Sciatic nerve (tissue), 2 donors: Measurements from ENCODE around the gene DNMT3A. TPM values are rescaled to one million over a fixed set of nuclear protein-coding genes. Genes with fewer than 3 reads are reported as not detected.
A peak's percentile ranks its signal among the peaks of the same experiment; 100 is the strongest.
"Not testable (repeated sequence)": the region's sequence is repeated elsewhere in the genome, so short reads cannot be mapped to it uniquely, and the experiment has no call there.

Experiments used
- ATAC-seq: fragments of 200-7000 bp; cut with Tn5 transposase; one replicate; pipeline ENCODE4 v1.9.1; 2020; ENCODE audit warnings: mild to moderate bottlenecking, moderate library complexity
- DNase-seq: peaks from one replicate; pipeline ENCODE4 v3.0.0-alpha.2; 2020; ENCODE audit warnings: low spot score
- intact Hi-C: fragments of 100-400 bp; cut with DNase I; formaldehyde crosslinking; loops from one replicate; pipeline ENCODE4 v1.14.2; 2022
- total RNA-seq: library from RNA; stranded (reverse); fragmentation: NEBNext Ultra II Directional; extraction: Animal tissue kit (Norgen Biotek cat#: 25700); gene quantifications from one replicate; pipeline ENCODE4 v1.2.1, GENCODE V29; 2021
- donor health status: DM: no; HTN: no; CAD: no.
- donor health status: DM: no; HTN: no; CAD: no.

DNMT3A gene
- total RNA-seq, 1 donor from 2014 or later = 35.0 TPM

DNA sequence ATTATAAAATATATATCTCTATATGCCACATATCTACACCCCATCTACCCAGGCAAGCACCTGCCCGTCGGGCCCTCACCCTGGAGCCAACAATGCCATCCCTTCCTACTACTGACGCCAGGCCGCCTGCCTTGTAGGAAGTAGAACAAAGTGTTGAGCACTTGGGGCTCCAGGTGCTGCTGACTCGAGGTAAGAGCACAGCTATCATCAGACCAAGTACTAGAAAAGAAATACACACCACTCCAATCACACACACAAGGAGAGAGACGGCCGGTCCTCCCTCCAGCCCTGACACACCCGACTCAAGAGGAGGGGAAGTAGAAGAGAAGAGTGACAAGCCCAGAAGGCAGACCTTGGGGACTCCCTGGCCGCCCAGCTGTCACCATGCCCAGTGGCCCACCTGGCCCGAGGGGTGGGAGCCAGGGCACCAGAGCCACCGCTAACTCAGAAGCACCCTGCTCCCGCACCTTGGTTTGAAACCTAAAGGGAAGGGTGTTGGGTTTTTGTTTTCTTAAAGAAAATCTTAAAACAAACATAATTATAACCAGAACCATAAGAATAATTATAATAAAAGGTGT, 109.4 kb downstream of the DNMT3A start:
- intact Hi-C loops = no loop called here
- DNase-seq = no peak
- ATAC-seq = no peak

DNA sequence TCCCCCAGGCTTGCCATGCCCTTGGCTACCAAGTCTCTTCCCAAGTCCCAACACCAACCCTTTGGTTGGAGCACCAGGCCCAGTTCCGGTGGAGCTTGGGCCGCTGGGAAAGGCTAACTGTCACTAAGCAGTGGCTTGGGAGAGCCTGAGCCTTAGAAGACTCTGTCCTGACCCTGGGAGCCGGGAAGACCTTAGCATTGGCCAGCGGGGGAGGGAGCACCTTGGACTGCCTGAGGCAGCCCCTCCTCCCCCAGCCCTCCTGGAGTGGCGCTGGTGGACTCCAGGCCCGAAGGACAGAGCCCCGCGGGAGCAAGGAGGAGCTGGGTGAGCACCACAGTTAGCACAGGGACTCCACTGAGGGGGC, 110.8 kb downstream of the DNMT3A start:
- intact Hi-C loops = no loop called here
- ATAC-seq (no peak), DNase-seq (no peak)

DNA sequence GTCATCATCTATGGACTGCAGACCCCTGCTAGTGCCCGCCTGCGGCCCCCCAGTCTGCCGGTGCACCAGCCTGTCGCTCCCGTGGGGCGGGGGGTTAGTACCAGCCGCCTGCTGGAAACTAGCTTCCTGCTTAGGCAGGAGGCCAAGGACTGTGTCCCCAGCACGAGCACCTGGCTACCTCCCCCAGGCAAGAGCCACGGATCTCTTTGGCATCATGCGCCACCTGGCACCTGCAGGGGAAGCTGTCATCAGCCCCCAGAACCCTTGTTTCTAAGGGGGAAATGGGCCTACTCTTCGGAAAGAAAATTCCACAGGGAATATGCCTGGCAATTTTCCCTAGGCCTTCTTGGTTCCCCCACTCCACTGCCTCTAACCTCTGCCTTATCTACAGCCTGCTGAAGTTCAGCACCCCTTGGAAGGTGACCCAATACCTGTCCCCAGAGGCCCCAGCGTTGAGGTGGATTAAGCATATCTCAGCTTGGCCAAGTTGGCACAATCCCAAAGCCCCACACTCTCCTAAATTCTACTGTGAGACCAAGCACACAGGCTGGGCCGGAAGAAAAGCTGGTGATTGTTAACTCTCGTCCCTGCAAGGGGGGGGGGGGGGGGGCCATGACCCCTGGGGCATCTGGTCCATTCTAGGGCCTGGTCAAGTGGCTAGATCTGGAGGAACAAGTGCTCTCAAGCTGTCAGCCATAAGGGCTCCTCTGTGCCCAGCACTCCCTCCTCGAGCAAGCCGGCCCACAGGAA, 111.4 kb downstream of the DNMT3A start:
- no peak for DNase-seq

DNA sequence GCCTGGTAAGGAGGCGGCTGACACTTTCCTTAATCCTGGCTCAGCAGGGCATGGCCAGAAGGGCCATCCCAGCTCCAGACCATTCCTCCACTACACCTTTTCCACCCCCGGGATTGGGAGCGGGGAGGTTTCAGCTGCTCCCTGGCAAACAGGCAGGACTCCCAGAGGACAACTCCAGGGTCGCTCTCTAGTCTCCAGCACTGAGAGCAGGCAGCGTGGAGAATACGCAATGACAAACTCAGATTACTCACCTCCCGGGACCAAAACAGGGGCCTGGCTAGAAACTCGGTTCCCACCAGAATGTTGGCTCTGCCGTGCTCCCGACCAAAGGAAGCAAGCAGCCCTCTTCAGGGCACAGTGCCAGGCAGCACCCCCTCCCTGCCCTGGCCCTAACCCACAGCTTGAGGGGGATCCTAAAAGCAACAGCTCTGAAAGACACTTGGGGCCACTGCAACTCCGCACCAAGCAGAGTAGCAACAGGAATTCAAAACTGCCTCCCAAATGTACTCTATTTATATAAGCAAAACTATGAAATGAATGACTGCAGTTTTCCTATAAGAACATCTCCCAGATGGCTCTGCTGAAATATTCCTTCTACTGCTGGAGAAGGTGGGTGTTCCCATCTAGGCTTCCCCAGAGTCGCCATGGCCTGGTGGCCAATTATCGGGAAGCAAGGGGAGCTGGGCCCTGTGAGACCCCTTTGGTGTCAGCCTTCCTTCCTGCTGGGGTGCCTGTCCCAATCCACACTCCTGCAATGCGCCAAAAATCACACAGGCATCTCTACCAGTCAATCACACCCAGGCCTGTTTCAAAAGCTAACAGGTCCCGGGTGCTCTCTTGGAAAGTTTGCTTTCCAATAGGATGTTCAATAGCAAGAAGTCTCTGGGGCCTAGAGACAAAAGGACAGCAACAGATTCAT, 112.2 kb downstream of the DNMT3A start:
- no peak for DNase-seq
- intact Hi-C loops = no loop called here
- peak; percentile 31 for ATAC-seq

More for the DNA sequence above, 111.4 kb downstream of the DNMT3A start:
- intact Hi-C loops = no loop called here
- ATAC-seq = no peak

DNA sequence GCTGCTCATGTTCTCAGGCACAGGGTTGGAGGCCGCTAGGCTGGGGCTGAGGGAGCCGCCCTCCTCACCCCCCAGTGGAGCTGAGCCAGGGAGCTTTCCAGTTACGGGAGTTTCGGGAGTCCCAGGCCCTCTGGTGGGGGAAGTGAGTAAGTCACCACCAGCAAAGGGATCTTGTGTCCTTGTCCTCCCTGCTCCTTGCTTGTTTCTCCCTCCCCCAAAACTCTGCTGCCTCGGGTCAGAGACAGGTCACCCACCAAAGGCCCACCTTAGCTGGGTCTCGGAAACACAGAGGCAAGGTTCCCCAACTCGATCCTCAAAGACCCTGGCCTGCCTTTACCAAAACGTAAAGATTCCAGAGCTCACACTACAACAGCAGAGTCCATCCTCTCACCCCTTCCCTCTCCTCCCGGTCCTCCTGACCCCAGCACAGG, 112.9 kb downstream of the DNMT3A start:
- peak; percentile 85 for DNase-seq
- peak; percentile 92 for ATAC-seq
- intact Hi-C loops = no loop called here

DNA sequence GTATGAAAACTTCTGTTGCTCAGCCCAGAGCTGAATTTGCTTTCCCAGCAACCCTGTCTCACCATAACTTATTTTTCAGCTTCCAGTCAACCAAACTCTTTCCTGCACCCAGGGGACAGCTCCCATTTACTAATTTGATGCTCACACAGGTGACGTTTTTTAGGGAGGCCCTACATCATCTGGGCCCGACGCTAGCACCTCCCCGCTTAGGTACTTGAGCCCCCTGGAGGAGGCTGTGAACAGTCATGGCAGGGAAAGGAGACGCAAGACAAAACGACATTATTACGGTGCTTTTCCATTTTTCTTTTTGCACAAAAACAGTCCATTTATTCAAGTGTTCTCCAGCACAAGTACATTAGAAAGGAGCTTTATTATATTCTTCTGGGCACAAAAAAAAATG, 114.1 kb downstream of the DNMT3A start:
- DNase-seq = no peak
- no peak for ATAC-seq
- intact Hi-C loops = no loop called here

DNA sequence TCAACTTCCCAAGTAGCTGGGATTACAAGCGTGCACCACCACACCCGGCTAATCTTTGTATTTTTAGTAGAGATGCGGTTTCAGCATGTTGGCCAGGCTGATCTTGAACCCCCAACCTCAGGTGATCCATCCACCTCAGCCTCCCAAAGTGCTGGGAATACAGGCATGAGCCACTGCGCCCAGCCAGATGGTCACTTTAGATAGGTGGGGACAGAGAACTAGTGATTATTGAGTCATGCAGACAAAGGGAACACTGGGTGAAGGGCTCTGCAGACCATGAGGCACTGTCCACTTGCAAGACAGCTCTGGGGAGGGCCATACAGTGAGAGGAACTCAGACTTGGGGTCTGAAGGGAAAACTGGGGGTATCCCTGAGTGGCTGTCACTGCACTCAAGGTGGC, 114.9 kb downstream of the DNMT3A start:
- intact Hi-C loops = no loop called here
- ATAC-seq (no peak), DNase-seq (no peak)

DNA sequence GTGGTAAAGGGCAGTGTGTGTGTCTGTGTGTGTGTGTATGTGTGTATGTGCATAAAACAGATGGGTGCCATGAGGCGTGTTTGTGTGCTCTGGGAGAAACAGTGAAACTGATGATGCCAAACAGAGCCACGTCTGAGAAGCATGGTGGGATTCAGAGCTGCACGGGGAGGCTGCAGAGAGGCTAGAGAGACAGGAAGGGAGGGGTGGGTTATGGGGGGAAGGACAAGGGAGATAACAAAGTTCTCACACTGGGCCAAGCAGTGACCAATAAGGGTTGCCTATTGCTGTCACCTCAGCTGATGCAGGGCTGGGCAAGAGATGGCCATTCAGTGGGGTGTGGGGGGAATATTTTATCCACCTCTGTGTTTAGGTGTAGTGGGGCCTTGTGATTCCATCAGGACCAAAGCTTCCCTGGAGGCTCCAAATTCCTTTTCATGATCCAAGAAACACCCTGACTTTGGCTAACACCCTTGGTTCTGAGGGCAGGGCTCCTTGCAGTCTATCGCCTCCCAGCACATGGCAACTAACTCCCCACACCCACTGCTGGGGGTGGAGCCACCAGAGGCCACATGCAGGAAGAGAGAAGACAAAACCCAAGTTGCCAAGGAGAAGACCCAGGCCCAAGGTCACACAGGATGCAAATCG, 119.1 kb downstream of the DNMT3A start:
- DNase-seq (no peak), ATAC-seq (no peak)
- intact Hi-C loops = no loop called here

DNA sequence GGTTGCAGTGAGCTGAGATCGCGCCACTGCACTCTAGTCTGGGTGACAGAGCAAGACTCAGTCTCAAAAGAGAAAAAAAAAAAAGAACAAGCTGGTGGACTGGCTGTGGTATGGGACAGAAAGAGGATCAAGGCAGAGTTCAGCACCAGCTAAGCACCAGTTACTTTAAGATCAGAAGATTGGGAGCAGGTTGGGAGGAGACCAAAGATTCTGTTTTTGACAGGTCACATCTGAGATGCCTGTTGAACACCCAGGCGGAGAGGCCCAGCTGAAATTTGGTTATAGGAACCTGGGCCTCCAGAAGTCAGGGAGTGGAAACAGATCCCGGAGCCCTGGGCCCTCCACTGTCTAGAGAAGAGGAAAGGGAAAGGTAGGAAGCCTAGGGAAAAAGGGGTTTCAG, 120.1 kb downstream of the DNMT3A start:
- intact Hi-C loops = no loop called here
- DNase-seq (no peak), ATAC-seq (no peak)

DNA sequence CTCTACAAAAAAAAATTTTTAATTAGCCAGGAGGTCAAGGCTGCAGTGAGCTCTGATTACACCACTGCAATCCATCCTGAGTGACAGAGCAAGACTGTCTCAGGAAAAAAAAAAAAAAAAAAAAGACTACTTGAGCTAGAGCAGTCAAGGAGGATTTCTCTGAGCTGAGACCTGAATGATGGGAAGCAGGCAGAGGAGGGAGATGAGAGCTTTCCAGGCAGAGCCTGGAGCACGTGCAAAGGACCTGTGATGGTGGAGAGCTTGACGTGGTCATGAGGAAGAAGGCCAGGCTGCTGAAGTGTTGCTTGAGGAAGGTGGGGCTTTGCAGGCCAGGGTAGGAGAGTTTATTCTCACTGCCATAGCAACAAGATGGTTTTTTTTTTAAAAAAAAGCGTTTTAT, 121.4 kb downstream of the DNMT3A start:
- DNase-seq = no peak
- intact Hi-C loops = no loop called here
- no peak for ATAC-seq

DNA sequence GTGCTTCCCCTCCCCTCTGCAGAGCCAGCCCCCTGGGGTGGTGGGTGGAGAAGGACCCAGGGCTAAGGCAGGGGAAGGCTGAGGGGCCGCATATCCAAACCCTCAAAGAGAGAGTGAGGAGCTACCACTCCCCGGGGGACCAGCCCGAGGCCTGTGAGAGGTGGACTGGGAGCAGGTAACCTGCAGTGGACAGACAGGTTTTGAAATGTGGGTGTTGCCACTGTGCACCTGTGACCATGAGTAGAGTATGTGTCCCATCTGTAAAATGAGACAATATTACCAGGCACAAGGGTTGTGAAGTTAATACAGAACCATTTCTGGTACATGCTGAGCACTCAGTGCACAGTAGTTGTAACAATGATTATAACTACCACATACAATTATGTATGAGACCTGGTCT, 122.1 kb downstream of the DNMT3A start:
- ATAC-seq = no peak
- no peak for DNase-seq
- intact Hi-C loops = no loop called here

DNA sequence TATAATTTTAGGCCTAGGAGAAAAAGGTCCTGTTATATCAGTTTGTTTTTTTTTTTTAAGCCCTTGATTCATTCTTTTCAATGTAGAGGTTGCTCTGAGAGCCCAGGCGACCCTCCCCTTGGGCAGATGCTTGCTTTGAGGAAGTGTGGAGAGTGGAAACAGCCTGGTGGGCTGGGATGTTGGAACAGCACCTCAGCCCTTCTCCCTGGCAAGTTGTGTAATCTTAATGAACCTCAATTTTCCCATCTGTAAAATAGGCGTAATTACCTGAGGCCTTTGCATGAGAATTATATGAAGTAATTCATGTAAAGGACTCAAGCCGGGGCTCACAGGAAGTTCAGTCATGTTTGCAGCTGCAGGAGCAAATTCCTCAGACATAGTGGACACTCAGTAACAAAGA, 123.6 kb downstream of the DNMT3A start:
- DNase-seq (no peak), ATAC-seq (no peak)
- intact Hi-C loops = no loop called here

DNA sequence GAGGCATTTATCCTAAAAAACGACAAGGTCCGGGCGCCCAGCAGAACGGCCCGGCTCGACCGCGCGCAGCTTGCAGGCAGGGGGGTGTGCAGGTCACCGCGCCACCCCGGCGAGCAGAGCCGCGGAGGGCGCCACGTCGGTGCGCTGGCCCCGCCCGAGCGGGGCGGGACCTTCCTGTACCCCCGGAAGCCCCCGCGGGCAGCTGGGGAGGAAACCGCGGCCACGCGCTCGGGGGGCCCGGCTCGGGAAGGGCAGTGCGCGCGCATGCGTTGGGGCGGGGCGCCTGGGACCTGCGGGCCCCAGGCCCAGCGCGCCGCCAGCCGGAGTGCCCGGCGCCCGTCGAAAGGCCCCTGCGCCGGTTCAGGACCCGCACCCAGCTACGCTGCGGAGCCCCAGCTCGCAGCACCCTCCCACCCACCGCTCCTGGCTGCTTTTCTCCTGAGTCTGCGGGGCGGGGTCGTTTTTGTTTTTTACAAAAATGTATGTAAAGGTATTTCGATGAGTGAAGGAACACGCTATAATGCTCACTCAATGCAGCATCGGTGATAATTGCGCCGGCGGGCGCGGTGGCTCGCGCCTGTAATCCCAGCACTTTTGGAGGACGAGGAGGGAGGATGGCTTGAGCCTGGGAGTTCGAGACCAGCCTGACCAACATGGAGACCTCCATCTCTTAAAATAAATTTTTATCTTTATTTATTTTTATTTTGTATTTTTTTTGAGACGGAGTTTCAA, 125.6 kb downstream of the DNMT3A start:
- DNase-seq = peak; percentile 90
- intact Hi-C loops = no loop called here
- ATAC-seq = peak; percentile 91

DNA sequence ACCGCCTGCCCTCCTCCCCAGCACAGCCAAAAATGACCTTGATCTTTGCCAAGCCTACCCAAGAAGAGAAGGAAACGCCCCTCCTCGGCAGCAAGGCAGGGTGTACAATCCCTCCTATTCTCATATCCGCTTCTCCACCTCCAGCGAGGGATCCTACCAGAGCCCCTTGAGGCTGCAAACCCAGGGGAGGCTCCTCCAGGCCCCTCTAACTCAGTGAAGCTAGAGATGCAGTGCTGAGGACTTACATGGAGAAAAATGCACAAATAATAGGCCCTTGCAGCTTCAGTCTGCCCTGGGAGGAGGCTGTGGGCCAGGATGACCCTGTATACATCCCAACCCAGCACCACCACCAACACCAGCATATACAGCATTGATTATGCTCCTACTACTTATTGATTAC, 126.5 kb downstream of the DNMT3A start:
- DNase-seq (no peak), ATAC-seq (peak; percentile 31)
- intact Hi-C loops = no loop called here

DNA sequence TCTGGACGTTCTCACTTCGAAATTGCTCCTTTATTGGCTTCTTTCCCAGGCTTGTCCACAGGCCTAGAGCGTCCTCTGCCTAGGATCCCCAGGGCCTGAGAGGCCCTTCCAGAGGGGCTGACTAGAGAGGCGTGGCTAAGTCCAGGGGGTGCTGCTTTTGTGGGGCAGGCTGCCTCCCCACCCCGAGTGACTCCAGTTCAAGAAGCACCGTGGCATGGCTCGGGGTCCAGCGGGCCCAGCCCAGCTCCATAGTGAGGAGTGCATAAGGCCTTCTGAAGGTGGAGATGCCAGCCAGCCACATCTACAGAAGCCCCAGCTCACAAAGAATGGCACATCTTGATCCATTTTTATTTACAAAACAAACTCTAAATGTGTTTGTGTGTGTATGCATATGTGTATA, 128.5 kb downstream of the DNMT3A start:
- intact Hi-C loops = no loop called here

DNA sequence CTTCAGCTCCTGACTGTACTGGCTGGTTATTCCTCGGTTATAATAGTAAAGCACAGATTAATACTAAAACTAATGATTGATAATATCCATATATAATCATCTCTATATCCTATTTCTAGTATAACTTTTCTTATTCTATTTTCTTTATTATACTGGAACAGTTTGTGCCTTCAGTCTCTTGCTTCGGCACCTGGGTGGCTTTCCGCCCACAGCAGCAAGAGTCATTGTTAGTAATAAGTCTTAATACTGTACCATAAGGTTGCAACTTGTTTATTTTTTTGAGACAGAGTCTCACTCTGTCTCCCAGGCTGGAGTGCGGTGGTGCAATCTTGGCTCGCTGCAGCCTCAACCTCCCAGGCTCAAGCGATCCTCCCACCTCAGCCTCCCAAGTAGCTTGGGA, 130.8 kb downstream of the DNMT3A start:
- DNase-seq, ATAC-seq, intact Hi-C loops: not testable (repeated sequence)

More for the DNA sequence above, 128.5 kb downstream of the DNMT3A start:
- ATAC-seq (no peak), DNase-seq (no peak)

DNA sequence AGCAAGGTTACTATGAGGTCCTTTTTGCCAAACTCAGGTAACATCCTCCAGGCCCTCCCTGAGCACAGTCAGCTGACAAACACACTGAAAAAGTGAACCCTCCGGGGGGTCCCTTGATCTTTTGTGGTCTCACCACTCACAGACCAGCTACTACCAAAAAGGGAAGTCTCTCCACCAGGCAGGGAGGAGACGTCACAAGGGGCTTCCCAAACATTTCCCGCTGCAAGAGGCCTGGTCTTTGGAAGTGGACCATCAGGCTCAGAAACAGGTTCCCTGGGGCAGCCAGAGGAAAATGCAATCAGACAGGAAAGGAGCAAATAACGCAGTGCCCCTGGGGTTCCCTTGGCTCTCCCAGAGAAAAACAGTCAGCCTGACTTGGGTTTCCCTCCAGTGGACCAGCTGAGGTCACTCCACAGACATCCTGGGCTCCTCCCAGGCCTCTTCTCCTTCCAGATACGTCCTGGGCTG, 134.6 kb downstream of the DNMT3A start:
- intact Hi-C loops = no loop called here
- ATAC-seq (no peak), DNase-seq (no peak)

DNA sequence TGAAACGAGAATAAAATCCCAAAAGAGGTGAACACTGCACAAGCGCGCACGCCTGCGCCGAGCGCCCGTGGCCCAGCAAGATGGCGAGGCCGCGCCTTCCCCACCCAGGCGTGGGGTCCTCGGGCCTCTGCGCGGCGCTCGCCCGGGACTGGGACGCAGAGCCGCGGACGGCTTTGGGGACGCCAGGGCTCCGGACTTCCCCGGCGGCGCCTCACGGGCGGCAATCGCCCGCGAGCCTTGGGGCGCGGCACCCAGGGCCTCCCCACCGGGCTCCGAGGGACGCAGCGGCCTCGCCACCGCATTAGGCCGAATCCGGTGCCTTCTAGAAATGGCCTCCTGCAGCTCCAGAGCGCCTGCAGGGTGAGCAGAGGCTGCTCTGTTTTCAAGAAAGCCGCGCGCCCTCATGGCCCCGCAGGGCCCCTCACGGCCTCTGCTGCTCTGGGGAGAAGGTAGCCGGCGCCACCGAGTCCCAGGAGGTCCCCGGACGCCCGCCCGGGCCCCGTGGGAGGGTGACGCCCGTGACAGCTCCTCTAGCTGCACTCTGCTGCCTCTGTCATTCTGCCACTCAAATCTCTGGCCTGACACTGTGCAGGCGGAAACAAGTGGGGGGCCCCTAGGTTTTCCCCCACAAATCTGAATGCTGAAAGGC, 137.4 kb downstream of the DNMT3A start:
- no peak for DNase-seq
- peak; percentile 48 for ATAC-seq
- intact Hi-C loops = no loop called here
